Measurements from ENCODE around the gene IGSF21. TPM values are rescaled to one million over a fixed set of nuclear protein-coding genes. Genes with fewer than 3 reads are reported as not detected.

Gene IGSF21
- polyA plus RNA-seq, 1 donor = 0.54 TPM

- no peak overlapping the region for H3K27ac ChIP-seq (ENCODE audit: low read length)
- H3K4me3 ChIP-seq (ENCODE audit: low read length) = no peak overlapping the region
- no peak for DNase-seq
- H3K4me1 ChIP-seq (ENCODE audit: control insufficient read depth, insufficient read depth, low read length) = no peaks in the 10 kb centered on the region
- no peaks in the 10 kb centered on the region for H3K27me3 ChIP-seq (ENCODE audit: control insufficient read depth, insufficient read depth, low read length)
- no peaks in the 10 kb centered on the region for H3K9me3 ChIP-seq (ENCODE audit: control insufficient read depth, low read depth, low read length)
- WGBS (ENCODE audit: insufficient coverage, low lambda C conversion rate) = no CpG with 5 or more reads among the region's 3 CpGs
- H3K36me3 ChIP-seq (ENCODE audit: control insufficient read depth, insufficient read depth, low read length) = no peaks in the 10 kb centered on the region
Observed at GRCh38 chr1:18305182-18305795, 197.7 kb downstream of the IGSF21 start.

GRCh38 chr1:18307329-18307898, 199.8 kb downstream of the IGSF21 start:
- Histone ChIP-seq H3K4me1 (ENCODE audit: control insufficient read depth, insufficient read depth, low read length) (no peaks in the 10 kb centered on the region), H3K4me3 (ENCODE audit: low read length) (no peak overlapping the region), H3K9me3 (ENCODE audit: control insufficient read depth, low read depth, low read length) (no peaks in the 10 kb centered on the region), H3K27ac (ENCODE audit: low read length) (no peak overlapping the region), H3K27me3 (ENCODE audit: control insufficient read depth, insufficient read depth, low read length) (no peaks in the 10 kb centered on the region), H3K36me3 (ENCODE audit: control insufficient read depth, insufficient read depth, low read length) (no peaks in the 10 kb centered on the region)
- WGBS (ENCODE audit: insufficient coverage, low lambda C conversion rate) = no CpG with 5 or more reads among the region's 13 CpGs
- no peak for DNase-seq

GRCh38 chr1:18309552-18310155, 202.1 kb downstream of the IGSF21 start:
- no peaks in the 10 kb centered on the region for H3K9me3 ChIP-seq (ENCODE audit: control insufficient read depth, low read depth, low read length)
- H3K27me3 ChIP-seq (ENCODE audit: control insufficient read depth, insufficient read depth, low read length) = no peaks in the 10 kb centered on the region
- H3K27ac ChIP-seq (ENCODE audit: low read length) = no peak overlapping the region
- no CpG with 5 or more reads among the region's 10 CpGs for WGBS (ENCODE audit: insufficient coverage, low lambda C conversion rate)
- DNase-seq = no peak
- H3K4me1 ChIP-seq (ENCODE audit: control insufficient read depth, insufficient read depth, low read length) = no peaks in the 10 kb centered on the region
- no peaks in the 10 kb centered on the region for H3K36me3 ChIP-seq (ENCODE audit: control insufficient read depth, insufficient read depth, low read length)
- H3K4me3 ChIP-seq (ENCODE audit: low read length) = no peak overlapping the region

- H3K27ac ChIP-seq (ENCODE audit: low read length) = no peak overlapping the region
- H3K4me1 ChIP-seq (ENCODE audit: control insufficient read depth, insufficient read depth, low read length) = no peaks in the 10 kb centered on the region
- no peaks in the 10 kb centered on the region for H3K9me3 ChIP-seq (ENCODE audit: control insufficient read depth, low read depth, low read length)
- no peaks in the 10 kb centered on the region for H3K36me3 ChIP-seq (ENCODE audit: control insufficient read depth, insufficient read depth, low read length)
- H3K27me3 ChIP-seq (ENCODE audit: control insufficient read depth, insufficient read depth, low read length) = no peaks in the 10 kb centered on the region
- H3K4me3 ChIP-seq (ENCODE audit: low read length) = no peak overlapping the region
- DNase-seq = no peak
- no CpG with 5 or more reads among the region's 10 CpGs for WGBS (ENCODE audit: insufficient coverage, low lambda C conversion rate)
Observed at GRCh38 chr1:18312961-18313360, 205.4 kb downstream of the IGSF21 start.

GRCh38 chr1:18313523-18313922, 205.9 kb downstream of the IGSF21 start:
- no peaks in the 10 kb centered on the region for H3K36me3 ChIP-seq (ENCODE audit: control insufficient read depth, insufficient read depth, low read length)
- no peak for DNase-seq
- no peak overlapping the region for H3K27ac ChIP-seq (ENCODE audit: low read length)
- no peaks in the 10 kb centered on the region for H3K9me3 ChIP-seq (ENCODE audit: control insufficient read depth, low read depth, low read length)
- WGBS (ENCODE audit: insufficient coverage, low lambda C conversion rate) = no CpG with 5 or more reads among the region's 2 CpGs
- H3K27me3 ChIP-seq (ENCODE audit: control insufficient read depth, insufficient read depth, low read length) = no peaks in the 10 kb centered on the region
- no peak overlapping the region for H3K4me3 ChIP-seq (ENCODE audit: low read length)
- H3K4me1 ChIP-seq (ENCODE audit: control insufficient read depth, insufficient read depth, low read length) = no peaks in the 10 kb centered on the region

- H3K4me3 ChIP-seq (ENCODE audit: low read length) = no peak overlapping the region
- no peaks in the 10 kb centered on the region for H3K9me3 ChIP-seq (ENCODE audit: control insufficient read depth, low read depth, low read length)
- H3K36me3 ChIP-seq (ENCODE audit: control insufficient read depth, insufficient read depth, low read length) = no peaks in the 10 kb centered on the region
- no peaks in the 10 kb centered on the region for H3K27me3 ChIP-seq (ENCODE audit: control insufficient read depth, insufficient read depth, low read length)
- WGBS (ENCODE audit: insufficient coverage, low lambda C conversion rate) = no CpG with 5 or more reads among the region's 9 CpGs
- no peaks in the 10 kb centered on the region for H3K4me1 ChIP-seq (ENCODE audit: control insufficient read depth, insufficient read depth, low read length)
- DNase-seq = no peak
- H3K27ac ChIP-seq (ENCODE audit: low read length) = no peak overlapping the region
Observed at GRCh38 chr1:18314399-18314798, 206.8 kb downstream of the IGSF21 start.

GRCh38 chr1:18315449-18315848, 207.9 kb downstream of the IGSF21 start:
- Histone ChIP-seq H3K27me3 (ENCODE audit: control insufficient read depth, insufficient read depth, low read length) (no peaks in the 10 kb centered on the region), H3K4me1 (ENCODE audit: control insufficient read depth, insufficient read depth, low read length) (no peaks in the 10 kb centered on the region), H3K36me3 (ENCODE audit: control insufficient read depth, insufficient read depth, low read length) (no peaks in the 10 kb centered on the region), H3K27ac (ENCODE audit: low read length) (no peak overlapping the region), H3K9me3 (ENCODE audit: control insufficient read depth, low read depth, low read length) (no peaks in the 10 kb centered on the region), H3K4me3 (ENCODE audit: low read length) (no peak overlapping the region)
- no peak for DNase-seq
- 73% methylated on average over 1 of the region's 1 CpG for WGBS (ENCODE audit: insufficient coverage, low lambda C conversion rate)

GRCh38 chr1:18316764-18317163, 209.2 kb downstream of the IGSF21 start:
- no peaks in the 10 kb centered on the region for H3K4me1 ChIP-seq (ENCODE audit: control insufficient read depth, insufficient read depth, low read length)
- DNase-seq = no peak
- no peaks in the 10 kb centered on the region for H3K36me3 ChIP-seq (ENCODE audit: control insufficient read depth, insufficient read depth, low read length)
- no peak overlapping the region for H3K4me3 ChIP-seq (ENCODE audit: low read length)
- no CpG with 5 or more reads among the region's 3 CpGs for WGBS (ENCODE audit: insufficient coverage, low lambda C conversion rate)
- no peak overlapping the region for H3K27ac ChIP-seq (ENCODE audit: low read length)
- no peaks in the 10 kb centered on the region for H3K27me3 ChIP-seq (ENCODE audit: control insufficient read depth, insufficient read depth, low read length)
- H3K9me3 ChIP-seq (ENCODE audit: control insufficient read depth, low read depth, low read length) = no peaks in the 10 kb centered on the region

GRCh38 chr1:18319099-18319498, 211.5 kb downstream of the IGSF21 start:
- Histone ChIP-seq H3K9me3 (ENCODE audit: control insufficient read depth, low read depth, low read length) (no peaks in the 10 kb centered on the region), H3K4me1 (ENCODE audit: control insufficient read depth, insufficient read depth, low read length) (no peaks in the 10 kb centered on the region), H3K27ac (ENCODE audit: low read length) (no peak overlapping the region), H3K36me3 (ENCODE audit: control insufficient read depth, insufficient read depth, low read length) (no peaks in the 10 kb centered on the region), H3K4me3 (ENCODE audit: low read length) (no peak overlapping the region), H3K27me3 (ENCODE audit: control insufficient read depth, insufficient read depth, low read length) (no peaks in the 10 kb centered on the region)
- no peak for DNase-seq

GRCh38 chr1:18320051-18320450, 212.5 kb downstream of the IGSF21 start:
- DNase-seq = no peak
- Histone ChIP-seq H3K36me3 (ENCODE audit: control insufficient read depth, insufficient read depth, low read length) (no peaks in the 10 kb centered on the region), H3K27me3 (ENCODE audit: control insufficient read depth, insufficient read depth, low read length) (no peaks in the 10 kb centered on the region), H3K9me3 (ENCODE audit: control insufficient read depth, low read depth, low read length) (no peaks in the 10 kb centered on the region), H3K4me3 (ENCODE audit: low read length) (no peak overlapping the region), H3K4me1 (ENCODE audit: control insufficient read depth, insufficient read depth, low read length) (no peaks in the 10 kb centered on the region), H3K27ac (ENCODE audit: low read length) (no peak overlapping the region)
- whole genome bisulfite sequencing (ENCODE audit: insufficient coverage, low lambda C conversion rate) = no CpG with 5 or more reads among the region's 7 CpGs

Data from large intestine (tissue), 3 donors.